H1 (cell line): ENCODE data around the gene RPL22L1. TPM values are rescaled to one million over a fixed set of nuclear protein-coding genes. Genes with fewer than 3 reads are reported as not detected.

ENCODE experiments used
- CTCF ChIA-PET: fragments of 300-600 bp; sonication (Branson Sonifier 250); formaldehyde crosslinking; loops from one replicate; lab custom pipeline; 2021; ENCODE audit not compliant: partially characterized antibody; lab: Charles Lee
- POLR2A ChIA-PET: fragments of 300-600 bp; sonication (Branson Sonifier 250); formaldehyde crosslinking; loops from one replicate; lab custom pipeline; 2021; ENCODE audit warnings: inconsistent platforms; ENCODE audit not compliant: partially characterized antibody; lab: Charles Lee
- DNase-seq, 2 experiments: peaks; one replicate each; pipeline versions ENCODE4 v3.0.0 to v3.0.0-alpha.2; 2010 to 2022; ENCODE audit warnings: low spot score in 2 of 2, low read depth in 1 of 2, mixed read lengths in 1 of 2
- FAIRE-seq: peaks from 2 replicates; lab custom pipeline; 2011; peaks lifted over from hg19 to GRCh38; lab: Jason Lieb, UNC
- H2AFZ ChIP-seq: 2 replicates; pipeline ENCODE4 v1.8.1; 2012; ENCODE audit warnings: low read length, inconsistent platforms
- H2AK5ac ChIP-seq: 2 replicates; pipeline ENCODE4 v1.6.1; 2013; ENCODE audit warnings: low read depth, low read length
- H2BK120ac ChIP-seq: replicated peaks from 2 replicates; pipeline ENCODE3; 2013; ENCODE audit warnings: low read depth, low read length, inconsistent platforms
- H2BK12ac ChIP-seq: 2 replicates; pipeline ENCODE4 v1.6.1; 2013; ENCODE audit warnings: low read depth, low read length
- H2BK15ac ChIP-seq: 2 replicates; pipeline ENCODE4 v1.6.1; 2013; ENCODE audit warnings: low read length
- H2BK20ac ChIP-seq: 2 replicates; pipeline ENCODE4 v1.6.1; 2013; ENCODE audit warnings: low read length
- H2BK5ac ChIP-seq: 2 replicates; pipeline ENCODE4 v1.6.1; 2013; ENCODE audit warnings: low read depth, low read length
- H3K14ac ChIP-seq: 2 replicates; pipeline ENCODE4 v1.6.1; 2013; ENCODE audit warnings: inconsistent platforms; ENCODE audit not compliant: insufficient read length
- H3K18ac ChIP-seq: 2 replicates; pipeline ENCODE4 v1.6.1; 2013; ENCODE audit warnings: low read length; ENCODE audit errors: extremely low read depth
- H3K23ac ChIP-seq: 2 replicates; pipeline ENCODE4 v1.6.1; 2013; ENCODE audit warnings: inconsistent platforms; ENCODE audit not compliant: insufficient read length
- H3K23me2 ChIP-seq: 2 replicates; pipeline ENCODE4 v1.6.1; 2013; ENCODE audit warnings: low read depth, low read length
- H3K27ac ChIP-seq: 2 replicates; pipeline ENCODE4 v1.6.1; 2011; ENCODE audit warnings: low read depth, low read length, inconsistent platforms
- H3K27me3 ChIP-seq, 4 experiments: replicated peaks in 1 of 4; 1 replicate in 1 of 4; 2 replicates in 3 of 4; pipeline versions ENCODE4 v1.6.1 to v1.8.1; 2011 to 2013; ENCODE audit warnings: low read length in 3 of 4, mild to moderate bottlenecking in 3 of 4, inconsistent platforms in 2 of 4, mixed read lengths in 2 of 4, moderate library complexity in 1 of 4; ENCODE audit not compliant: control insufficient read depth in 3 of 4, insufficient read depth in 3 of 4; ENCODE audit errors: extremely low read depth in 1 of 4
- H3K36me3 ChIP-seq, 4 experiments: 2 replicates each; pipeline versions ENCODE4 v1.6.1 to v1.8.1; 2011 to 2013; ENCODE audit warnings: mild to moderate bottlenecking in 4 of 4, low read length in 3 of 4, moderate library complexity in 2 of 4, control low read depth in 1 of 4, inconsistent platforms in 1 of 4; ENCODE audit not compliant: insufficient read depth in 4 of 4, control insufficient read depth in 2 of 4
- H3K4ac ChIP-seq: replicated peaks from 2 replicates; pipeline ENCODE3; 2013; ENCODE audit warnings: low read length, low read depth, mixed read lengths, inconsistent platforms; ENCODE audit not compliant: insufficient read length
- H3K4me1 ChIP-seq, 4 experiments: replicated peaks in 1 of 4; 1 replicate in 1 of 4; 2 replicates in 3 of 4; pipeline versions ENCODE4 v1.6.1 to v1.8.1; 2011 to 2013; ENCODE audit warnings: low read length in 3 of 4, inconsistent platforms in 2 of 4, mixed read lengths in 1 of 4; ENCODE audit not compliant: insufficient read depth in 4 of 4, control insufficient read depth in 3 of 4
- H3K4me2 ChIP-seq, 2 experiments: 2 replicates each; pipeline versions ENCODE4 v1.6.1 to v1.8.1; 2011 to 2013; ENCODE audit warnings: low read depth in 2 of 2, low read length in 2 of 2, control low read depth in 1 of 2, inconsistent platforms in 1 of 2, mild to moderate bottlenecking in 1 of 2; ENCODE audit not compliant: insufficient read depth in 1 of 2
- H3K4me3 ChIP-seq, 4 experiments: fragments of 200-600, 300-600 bp in 1 of 4; sonication (generic), shearing (Covaris generic), sonication (Bioruptor Twin) in 1 of 4; 2 replicates each; pipeline versions ENCODE4 v1.5.1 to v1.8.1; 2011 to 2016; ENCODE audit warnings: low read length in 4 of 4, low read depth in 3 of 4, control low read depth in 2 of 4, inconsistent platforms in 2 of 4, mild to moderate bottlenecking in 2 of 4, mixed read lengths in 1 of 4, moderate library complexity in 1 of 4; ENCODE audit not compliant: insufficient read depth in 2 of 4; ENCODE audit errors: extremely low read depth in 1 of 4
- H3K56ac ChIP-seq: replicated peaks from 2 replicates; pipeline ENCODE3; 2013; ENCODE audit warnings: low read depth, mild to moderate bottlenecking, mixed read lengths, low read length, inconsistent platforms; ENCODE audit not compliant: insufficient read length
- H3K79me1 ChIP-seq: 2 replicates; pipeline ENCODE4 v1.6.1; 2013; ENCODE audit warnings: low read depth, low read length, control low read depth
- H3K79me2 ChIP-seq, 2 experiments: 2 replicates each; pipeline versions ENCODE4 v1.6.1 to v1.8.1; 2012 to 2013; ENCODE audit warnings: low read length in 2 of 2, mild to moderate bottlenecking in 2 of 2, inconsistent platforms in 1 of 2; ENCODE audit not compliant: insufficient read depth in 2 of 2, control insufficient read depth in 1 of 2
- H3K9ac ChIP-seq, 4 experiments: replicated peaks in 1 of 4; 1 replicate in 1 of 4; 2 replicates in 3 of 4; pipeline versions ENCODE4 v1.6.1 to v1.8.1; 2011 to 2013; ENCODE audit warnings: low read depth in 3 of 4, low read length in 3 of 4, control low read depth in 2 of 4, mild to moderate bottlenecking in 2 of 4, moderate library complexity in 2 of 4, inconsistent platforms in 1 of 4; ENCODE audit errors: extremely low read depth in 1 of 4
- H3K9me3 ChIP-seq, 2 experiments: 2 replicates each; pipeline versions ENCODE4 v1.6.1 to v1.8.1; 2012 to 2013; ENCODE audit warnings: mild to moderate bottlenecking in 2 of 2, moderate library complexity in 2 of 2, control low read depth in 1 of 2, inconsistent platforms in 1 of 2, low read depth in 1 of 2, low read length in 1 of 2, mixed read lengths in 1 of 2; ENCODE audit not compliant: insufficient read depth in 2 of 2
- H4K20me1 ChIP-seq, 2 experiments: replicated peaks in 1 of 2; 2 replicates each; pipeline versions ENCODE3 to v1.8.1; 2011 to 2013; ENCODE audit warnings: inconsistent platforms in 2 of 2, low read length in 2 of 2, mild to moderate bottlenecking in 1 of 2; ENCODE audit not compliant: insufficient read depth in 2 of 2, control insufficient read depth in 1 of 2
- H4K5ac ChIP-seq: 2 replicates; pipeline ENCODE4 v1.6.1; 2013; ENCODE audit warnings: low read length, low read depth, mixed read lengths, inconsistent platforms; ENCODE audit not compliant: insufficient read length
- H4K8ac ChIP-seq: 2 replicates; pipeline ENCODE4 v1.8.0; 2013; ENCODE audit warnings: mild to moderate bottlenecking, moderate library complexity, low read length, inconsistent platforms; ENCODE audit not compliant: insufficient read depth; ENCODE audit errors: extremely low read depth
- H4K91ac ChIP-seq: replicated peaks from 2 replicates; pipeline ENCODE3; 2013; ENCODE audit warnings: low read length, mixed read lengths, inconsistent platforms; ENCODE audit not compliant: insufficient read length
- POLR2A ChIP-seq, 2 experiments: IDR thresholded peaks; 1 replicate in 1 of 2; 2 replicates in 1 of 2; pipeline ENCODE4 v1.6.1; 2011; ENCODE audit warnings: low read depth in 2 of 2, low read length in 2 of 2, mild to moderate bottlenecking in 2 of 2; ENCODE audit errors: control extremely low read depth in 1 of 2
- POLR2AphosphoS5 ChIP-seq: IDR thresholded peaks from 2 replicates; pipeline ENCODE4 v1.6.1; 2011; ENCODE audit warnings: low read depth, low read length
- SRF ChIP-seq: IDR thresholded peaks from 2 replicates; pipeline ENCODE4 v1.6.1; 2011; ENCODE audit warnings: mild to moderate bottlenecking, low read depth, low read length, moderate library complexity
- WGBS, 2 experiments: shearing (Covaris generic) in 1 of 2; methylation state at CpG; one replicate each; pipeline versions ENCODE4 v1.1.6 to v1.1.7; 2013 to 2015; ENCODE audit warnings: low lambda C conversion rate in 2 of 2, mixed read lengths in 2 of 2, inconsistent platforms in 1 of 2, low coverage in 1 of 2, missing lambda C conversion rate in 1 of 2; ENCODE audit not compliant: insufficient replicate concordance in 2 of 2, insufficient coverage in 1 of 2, insufficient read length in 1 of 2; ENCODE audit errors: extremely low coverage in 1 of 2, missing lambda C conversion rate in 1 of 2; 5-methylcytosine and 5-hydroxymethylcytosine counted together
- polyA plus RNA-seq, 7 experiments: library from polyadenylated mRNA; depleted of rRNA in 3 of 7; stranded (reverse) in 5 of 7; unstranded in 2 of 7; fragments of >200 nt in 5 of 7; fragments of 200-250 nt in 2 of 7; gene quantifications; 1 replicate in 5 of 7; 2 replicates in 1 of 7; 4 replicates in 1 of 7; pipeline versions ENCODE4 v1.2.1 to v1.2.3, GENCODE V29; 2011 to 2013; ENCODE audit warnings: missing spikeins in 2 of 7, mixed read lengths in 2 of 7
- total RNA-seq: library from RNA; stranded (reverse); fragmentation: NEBNext Ultra II Directional; extraction: Animal tissue kit (Norgen Biotek cat#: 25700); gene quantifications from 2 replicates; pipeline ENCODE4 v1.2.1, GENCODE V29; 2021

Gene RPL22L1
- total and polyA plus RNA-seq, 2 of the 8 experiments (the other 6 are each of a cell fraction or from before 2014, with no cell fraction given): 99.9 to 280 TPM

GRCh38 chr3:170864525-170865208, 5.3 kb downstream of the RPL22L1 start:
- Histone ChIP-seq H2BK12ac (no peak overlapping the region), H3K23ac (no peak overlapping the region), H2BK120ac (no peak overlapping the region), H3K4me3 (no peak overlapping the region), H3K4me2 (no peak overlapping the region), H2BK20ac (no peak overlapping the region), H3K4ac (no peak overlapping the region), H4K20me1 (peaks cover 2 to 5% of the 10 kb centered on the region in 2 experiments), H3K9me3 (no peaks in the 10 kb centered on the region), H3K18ac (no peak overlapping the region), H3K79me2 (peaks cover 5 to 22% of the 10 kb centered on the region in 2 experiments; a peak in 3 of 4 replicates), H4K8ac (no peak overlapping the region), H3K23me2 (no peaks in the 10 kb centered on the region), H4K5ac (no peak overlapping the region), H4K91ac (no peak overlapping the region), H3K9ac (no peak overlapping the region), H2AFZ (no peak overlapping the region), H3K79me1 (no peaks in the 10 kb centered on the region), H2BK5ac (no peak overlapping the region), H3K27me3 (no peaks in the 10 kb centered on the region), H3K36me3 (peaks cover 6 to 36% (median 22%) of the 10 kb centered on the region in 4 experiments), H2AK5ac (no peak overlapping the region), H3K27ac (no peak overlapping the region), H3K56ac (no peak overlapping the region), H3K14ac (no peak overlapping the region), H2BK15ac (no peak overlapping the region), H3K4me1 (peaks cover 0 to 4% (median 0%) of the 10 kb centered on the region in 4 experiments; a peak in 1 of 7 replicates)
- 79 to 100% methylated on average over 1 to 6 of the region's 6 CpGs for WGBS, 2 experiments
- peak in 1 of 2 experiments; percentile 0; a peak in 1 of 3 replicates for TF ChIP-seq POLR2A (IDR thresholded peaks at IDR 0.05; ENCODE audit: control extremely low read depth in 1 of 2, low read depth in 2 of 2, low read length in 2 of 2)
- TF ChIP-seq SRF: no peak
- 0 out of 2 replicates have a peak, but pooled peaks have one; percentile 31 for TF ChIP-seq POLR2AphosphoS5
- DNase-seq: no peak
- ChIA-PET POLR2A (interaction anchor here (1.0 to 3.0 kb wide), 12 partner anchors 8 to 53 kb away, joined by 3 to 31 read pairs (median 6); partner anchors contain the start of gene EIF5A2), CTCF (interaction anchor here (0.6 to 2.4 kb wide), 3 partner anchors 53 to 433 kb away, joined by 3 to 11 read pairs (median 3); no protein-coding TSS in a partner anchor)
- no peak for FAIRE-seq
